GM23338 (cell line): ENCODE results near the gene ACOX3. TPM values are rescaled to one million over a fixed set of nuclear protein-coding genes. Genes with fewer than 3 reads are reported as not detected.

Source experiments
- ATAC-seq: fragments of 200-7000 bp; cut with Tn5 transposase; 3 replicates; pipeline ENCODE4 v1.9.1; 2020
- DNase-seq: peaks from one replicate; pipeline ENCODE4 v3.0.0-alpha.2; 2015; ENCODE audit warnings: low spot score
- H2AFZ ChIP-seq: fragments of 200-600 bp; sonication (generic); 2 replicates; pipeline ENCODE4 v1.8.0; 2016; ENCODE audit warnings: antibody characterized with exemption, mild to moderate bottlenecking, moderate library complexity
- H3F3A ChIP-seq: fragments of 200-600 bp; sonication (generic); replicated peaks from 2 replicates; pipeline ENCODE4 v1.8.0; 2017; ENCODE audit warnings: antibody characterized with exemption, mixed run types, low read depth
- H3K27ac ChIP-seq: fragments of 200-600 bp; sonication (generic); 2 replicates; pipeline ENCODE4 v1.6.1; 2016; ENCODE audit warnings: low read depth
- H3K27me3 ChIP-seq: fragments of 200-600 bp; sonication (generic); 2 replicates; pipeline ENCODE4 v1.8.0; 2016; ENCODE audit warnings: mild to moderate bottlenecking, mixed run types, moderate library complexity; ENCODE audit not compliant: insufficient read depth
- H3K36me3 ChIP-seq: fragments of 200-600 bp; sonication (generic); 2 replicates; pipeline ENCODE4 v1.8.0; 2016; ENCODE audit warnings: mild to moderate bottlenecking; ENCODE audit not compliant: insufficient read depth
- H3K4me1 ChIP-seq: fragments of 200-600 bp; sonication (generic); 2 replicates; pipeline ENCODE4 v1.8.0; 2016; ENCODE audit warnings: mild to moderate bottlenecking, moderate library complexity; ENCODE audit not compliant: insufficient read depth
- H3K4me2 ChIP-seq: fragments of 200-600 bp; sonication (generic); 2 replicates; pipeline ENCODE4 v1.7.1; 2017; ENCODE audit warnings: mixed run types
- H3K4me3 ChIP-seq: fragments of 200-600 bp; sonication (generic); 2 replicates; pipeline ENCODE4 v1.6.1; 2016; ENCODE audit warnings: mixed run types
- H3K79me2 ChIP-seq: fragments of 200-600 bp; sonication (generic); replicated peaks from 2 replicates; pipeline ENCODE4 v1.8.0; 2017; ENCODE audit warnings: mild to moderate bottlenecking; ENCODE audit not compliant: insufficient read depth
- H3K9me2 ChIP-seq: fragments of 200-600 bp; sonication (generic); 2 replicates; pipeline ENCODE4 v1.8.0; 2017; ENCODE audit not compliant: insufficient read depth
- H4K20me1 ChIP-seq: fragments of 200-600 bp; sonication (generic); replicated peaks from 2 replicates; pipeline ENCODE4 v1.8.0; 2017; ENCODE audit warnings: mild to moderate bottlenecking; ENCODE audit not compliant: insufficient read depth
- H3K27ac Mint-ChIP-seq: 2 replicates; pipeline ENCODE4 v1.8.0; 2020; ENCODE audit warnings: inconsistent platforms, mild to moderate bottlenecking, moderate library complexity, mixed read lengths
- H3K27me3 Mint-ChIP-seq: 3 replicates; pipeline ENCODE4 v1.8.0; 2022; ENCODE audit warnings: low read depth, mild to moderate bottlenecking, moderate library complexity, mixed read lengths, inconsistent platforms; ENCODE audit not compliant: insufficient read depth, poor library complexity
- H3K36me3 Mint-ChIP-seq: 3 replicates; pipeline ENCODE4 v1.8.0; 2021; ENCODE audit warnings: low read depth, mild to moderate bottlenecking, inconsistent platforms, moderate library complexity, mixed read lengths
- H3K4me1 Mint-ChIP-seq: 3 replicates; pipeline ENCODE4 v1.8.0; 2020; ENCODE audit warnings: mild to moderate bottlenecking, inconsistent platforms, mixed read lengths
- H3K4me3 Mint-ChIP-seq: 3 replicates; pipeline ENCODE4 v1.8.0; 2021; ENCODE audit warnings: moderate library complexity, mild to moderate bottlenecking, inconsistent platforms, mixed read lengths
- H3K9me3 Mint-ChIP-seq: 3 replicates; pipeline ENCODE4 v1.8.0; 2020; ENCODE audit warnings: moderate library complexity, mild to moderate bottlenecking, inconsistent platforms, mixed read lengths
- CREB1 ChIP-seq: fragments of 250-450 bp; sonication (Bioruptor Pico); IDR thresholded peaks from 2 replicates; pipeline ENCODE4 v1.5.0; 2020; ENCODE audit warnings: low read depth, mild to moderate bottlenecking, moderate library complexity
- EZH2 ChIP-seq: fragments of 200-600 bp; sonication (generic); IDR thresholded peaks from one replicate; pipeline ENCODE4 v1.8.0; 2017; ENCODE audit warnings: antibody characterized with exemption, mild to moderate bottlenecking, low read depth; ENCODE audit not compliant: unreplicated experiment
- EZH2phosphoT487 ChIP-seq: fragments of 200-600 bp; sonication (generic); IDR thresholded peaks from one replicate; pipeline ENCODE4 v1.8.1; 2018; ENCODE audit warnings: antibody characterized with exemption; ENCODE audit not compliant: unreplicated experiment
- JUNB ChIP-seq: IDR thresholded peaks from one replicate; pipeline ENCODE4 v1.6.1; 2016; ENCODE audit warnings: antibody characterized with exemption; ENCODE audit not compliant: unreplicated experiment
- NANOG ChIP-seq: IDR thresholded peaks from 2 replicates; pipeline ENCODE4 v1.6.1; 2016; ENCODE audit warnings: antibody characterized with exemption, borderline replicate concordance
- POLR2AphosphoS5 ChIP-seq: IDR thresholded peaks from 2 replicates; pipeline ENCODE4 v1.6.1; 2016; ENCODE audit warnings: antibody characterized with exemption, low read depth
- STAT1 ChIP-seq: IDR thresholded peaks from one replicate; pipeline ENCODE4 v1.6.1; 2016; ENCODE audit warnings: antibody characterized with exemption; ENCODE audit not compliant: unreplicated experiment
- ZNF114 ChIP-seq: fragments of 250-450 bp; sonication (Bioruptor Pico); IDR thresholded peaks from 2 replicates; pipeline ENCODE4 v1.5.0; 2020; ENCODE audit warnings: mild to moderate bottlenecking, moderate library complexity
- ZNF331 ChIP-seq: fragments of 250-450 bp; sonication (Bioruptor Pico); IDR thresholded peaks from 2 replicates; pipeline ENCODE4 v1.5.0; 2020; ENCODE audit warnings: low read depth, mild to moderate bottlenecking, moderate library complexity
- polyA plus RNA-seq: library from polyadenylated mRNA; unstranded; fragments of >200 nt; fragmentation: Nextera tagmentation; extraction: Ambion mirVana; gene quantifications from 2 replicates; pipeline ENCODE4 v1.2.1, GENCODE V29; 2016
- total RNA-seq: library from RNA; depleted of rRNA; stranded (reverse); fragments of >200 nt; shearing (Covaris generic); gene quantifications from 2 replicates; pipeline ENCODE4 v1.2.3, GENCODE V29; 2014
- TF ChIP-seq, protein P1 (sequence below): IDR thresholded peaks from one replicate; pipeline ENCODE4 v1.6.1; 2018; ENCODE audit warnings: antibody characterized with exemption; ENCODE audit not compliant: unreplicated experiment
- TF ChIP-seq, protein P2 (sequence below): fragments of 250-450 bp; sonication (Bioruptor Pico); IDR thresholded peaks from 2 replicates; pipeline ENCODE4 v1.5.0; 2020; ENCODE audit warnings: mild to moderate bottlenecking, moderate library complexity
- TF ChIP-seq, protein P3 (sequence below), 2 experiments: fragments of 200-600 bp in 1 of 2; sonication (generic) in 1 of 2; conservative IDR thresholded peaks; 2 replicates each; pipeline versions ENCODE4 v1.5.1 to v1.6.1; 2016 to 2017; ENCODE audit warnings: antibody characterized with exemption in 2 of 2, low read depth in 2 of 2, mild to moderate bottlenecking in 2 of 2, moderate library complexity in 1 of 2
- TF ChIP-seq, protein P4 (sequence below): IDR thresholded peaks from 2 replicates; pipeline ENCODE4 v1.6.1; 2016; ENCODE audit warnings: antibody characterized with exemption

The ACOX3 gene
- total and polyA plus RNA-seq, 2 experiments from 2014 or later: 6.4 to 17.2 TPM

DNA sequence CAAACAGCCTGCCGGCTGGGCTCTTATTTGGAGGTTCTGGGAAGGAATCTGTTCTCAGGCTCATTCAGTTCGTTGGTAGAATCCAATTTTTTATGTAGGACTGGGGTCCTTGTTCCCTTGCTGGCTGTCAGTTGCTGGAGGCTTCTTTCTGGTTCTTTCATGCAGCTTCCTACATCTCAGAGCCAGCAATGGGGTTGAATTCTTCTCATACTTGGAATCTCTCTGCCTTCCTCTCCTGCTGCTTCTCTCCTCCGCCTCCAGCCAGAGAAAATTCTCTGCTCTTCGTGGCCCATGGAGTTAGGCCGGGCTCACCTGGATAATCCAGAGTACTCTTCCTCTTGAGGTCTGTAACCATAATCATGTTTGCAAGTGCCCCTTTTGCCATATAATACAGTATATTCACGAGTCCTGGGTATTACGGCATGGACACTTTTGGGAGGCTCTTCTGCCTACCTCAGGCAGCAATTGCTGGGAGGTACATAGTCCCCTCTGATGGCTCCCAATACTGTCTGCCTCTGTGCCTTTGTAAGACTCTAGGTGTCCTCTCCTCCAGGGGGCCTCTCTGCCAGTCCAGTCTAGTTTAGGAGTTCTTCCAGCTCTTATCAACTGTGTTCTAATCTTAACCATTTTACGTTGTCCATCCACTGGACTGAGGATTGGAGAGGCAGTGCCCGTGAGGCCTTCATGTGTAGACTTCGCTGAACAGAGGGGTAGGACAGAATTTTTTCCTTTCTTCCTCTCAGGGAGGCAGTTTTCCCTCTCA, 2.3 kb upstream of the ACOX3 start:
- no peaks in the 10 kb centered on the region for H3K27me3 ChIP-seq
- peak overlapping the region; percentile 98 for H3K4me2 ChIP-seq
- H3K9me3 Mint-ChIP-seq: peaks cover 15% of the 10 kb centered on the region
- peak overlapping the region; percentile 58; the same call in 1 of the 2 replicates for H3K4me3 ChIP-seq
- DNase-seq: peak; percentile 30
- H3K4me1 ChIP-seq: peaks cover 18% of the 10 kb centered on the region
- no peak overlapping the region for H3K27ac ChIP-seq
- peaks cover 67% of the 10 kb centered on the region for H3K79me2 ChIP-seq
- H3K4me1 Mint-ChIP-seq: peaks cover 34% of the 10 kb centered on the region
- no peak overlapping the region for H3K27ac Mint-ChIP-seq
- ATAC-seq: no peak
- peaks cover 11% of the 10 kb centered on the region for H3K27me3 Mint-ChIP-seq
- H3F3A ChIP-seq: no peaks in the 10 kb centered on the region
- H2AFZ ChIP-seq: no peak overlapping the region
- peaks cover 8% of the 10 kb centered on the region; the same call in 1 of the 3 replicates for H3K36me3 Mint-ChIP-seq
- H3K4me3 Mint-ChIP-seq: peak overlapping the region; percentile 84
- H3K36me3 ChIP-seq: no peaks in the 10 kb centered on the region
- TF ChIP-seq POLR2AphosphoS5: no peak
- TF ChIP-seq, protein P1, sequence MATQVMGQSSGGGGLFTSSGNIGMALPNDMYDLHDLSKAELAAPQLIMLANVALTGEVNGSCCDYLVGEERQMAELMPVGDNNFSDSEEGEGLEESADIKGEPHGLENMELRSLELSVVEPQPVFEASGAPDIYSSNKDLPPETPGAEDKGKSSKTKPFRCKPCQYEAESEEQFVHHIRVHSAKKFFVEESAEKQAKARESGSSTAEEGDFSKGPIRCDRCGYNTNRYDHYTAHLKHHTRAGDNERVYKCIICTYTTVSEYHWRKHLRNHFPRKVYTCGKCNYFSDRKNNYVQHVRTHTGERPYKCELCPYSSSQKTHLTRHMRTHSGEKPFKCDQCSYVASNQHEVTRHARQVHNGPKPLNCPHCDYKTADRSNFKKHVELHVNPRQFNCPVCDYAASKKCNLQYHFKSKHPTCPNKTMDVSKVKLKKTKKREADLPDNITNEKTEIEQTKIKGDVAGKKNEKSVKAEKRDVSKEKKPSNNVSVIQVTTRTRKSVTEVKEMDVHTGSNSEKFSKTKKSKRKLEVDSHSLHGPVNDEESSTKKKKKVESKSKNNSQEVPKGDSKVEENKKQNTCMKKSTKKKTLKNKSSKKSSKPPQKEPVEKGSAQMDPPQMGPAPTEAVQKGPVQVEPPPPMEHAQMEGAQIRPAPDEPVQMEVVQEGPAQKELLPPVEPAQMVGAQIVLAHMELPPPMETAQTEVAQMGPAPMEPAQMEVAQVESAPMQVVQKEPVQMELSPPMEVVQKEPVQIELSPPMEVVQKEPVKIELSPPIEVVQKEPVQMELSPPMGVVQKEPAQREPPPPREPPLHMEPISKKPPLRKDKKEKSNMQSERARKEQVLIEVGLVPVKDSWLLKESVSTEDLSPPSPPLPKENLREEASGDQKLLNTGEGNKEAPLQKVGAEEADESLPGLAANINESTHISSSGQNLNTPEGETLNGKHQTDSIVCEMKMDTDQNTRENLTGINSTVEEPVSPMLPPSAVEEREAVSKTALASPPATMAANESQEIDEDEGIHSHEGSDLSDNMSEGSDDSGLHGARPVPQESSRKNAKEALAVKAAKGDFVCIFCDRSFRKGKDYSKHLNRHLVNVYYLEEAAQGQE: no peak
- TF ChIP-seq ZNF331 (CRISPR knock-in tag): no peak
- TF ChIP-seq, protein P2, sequence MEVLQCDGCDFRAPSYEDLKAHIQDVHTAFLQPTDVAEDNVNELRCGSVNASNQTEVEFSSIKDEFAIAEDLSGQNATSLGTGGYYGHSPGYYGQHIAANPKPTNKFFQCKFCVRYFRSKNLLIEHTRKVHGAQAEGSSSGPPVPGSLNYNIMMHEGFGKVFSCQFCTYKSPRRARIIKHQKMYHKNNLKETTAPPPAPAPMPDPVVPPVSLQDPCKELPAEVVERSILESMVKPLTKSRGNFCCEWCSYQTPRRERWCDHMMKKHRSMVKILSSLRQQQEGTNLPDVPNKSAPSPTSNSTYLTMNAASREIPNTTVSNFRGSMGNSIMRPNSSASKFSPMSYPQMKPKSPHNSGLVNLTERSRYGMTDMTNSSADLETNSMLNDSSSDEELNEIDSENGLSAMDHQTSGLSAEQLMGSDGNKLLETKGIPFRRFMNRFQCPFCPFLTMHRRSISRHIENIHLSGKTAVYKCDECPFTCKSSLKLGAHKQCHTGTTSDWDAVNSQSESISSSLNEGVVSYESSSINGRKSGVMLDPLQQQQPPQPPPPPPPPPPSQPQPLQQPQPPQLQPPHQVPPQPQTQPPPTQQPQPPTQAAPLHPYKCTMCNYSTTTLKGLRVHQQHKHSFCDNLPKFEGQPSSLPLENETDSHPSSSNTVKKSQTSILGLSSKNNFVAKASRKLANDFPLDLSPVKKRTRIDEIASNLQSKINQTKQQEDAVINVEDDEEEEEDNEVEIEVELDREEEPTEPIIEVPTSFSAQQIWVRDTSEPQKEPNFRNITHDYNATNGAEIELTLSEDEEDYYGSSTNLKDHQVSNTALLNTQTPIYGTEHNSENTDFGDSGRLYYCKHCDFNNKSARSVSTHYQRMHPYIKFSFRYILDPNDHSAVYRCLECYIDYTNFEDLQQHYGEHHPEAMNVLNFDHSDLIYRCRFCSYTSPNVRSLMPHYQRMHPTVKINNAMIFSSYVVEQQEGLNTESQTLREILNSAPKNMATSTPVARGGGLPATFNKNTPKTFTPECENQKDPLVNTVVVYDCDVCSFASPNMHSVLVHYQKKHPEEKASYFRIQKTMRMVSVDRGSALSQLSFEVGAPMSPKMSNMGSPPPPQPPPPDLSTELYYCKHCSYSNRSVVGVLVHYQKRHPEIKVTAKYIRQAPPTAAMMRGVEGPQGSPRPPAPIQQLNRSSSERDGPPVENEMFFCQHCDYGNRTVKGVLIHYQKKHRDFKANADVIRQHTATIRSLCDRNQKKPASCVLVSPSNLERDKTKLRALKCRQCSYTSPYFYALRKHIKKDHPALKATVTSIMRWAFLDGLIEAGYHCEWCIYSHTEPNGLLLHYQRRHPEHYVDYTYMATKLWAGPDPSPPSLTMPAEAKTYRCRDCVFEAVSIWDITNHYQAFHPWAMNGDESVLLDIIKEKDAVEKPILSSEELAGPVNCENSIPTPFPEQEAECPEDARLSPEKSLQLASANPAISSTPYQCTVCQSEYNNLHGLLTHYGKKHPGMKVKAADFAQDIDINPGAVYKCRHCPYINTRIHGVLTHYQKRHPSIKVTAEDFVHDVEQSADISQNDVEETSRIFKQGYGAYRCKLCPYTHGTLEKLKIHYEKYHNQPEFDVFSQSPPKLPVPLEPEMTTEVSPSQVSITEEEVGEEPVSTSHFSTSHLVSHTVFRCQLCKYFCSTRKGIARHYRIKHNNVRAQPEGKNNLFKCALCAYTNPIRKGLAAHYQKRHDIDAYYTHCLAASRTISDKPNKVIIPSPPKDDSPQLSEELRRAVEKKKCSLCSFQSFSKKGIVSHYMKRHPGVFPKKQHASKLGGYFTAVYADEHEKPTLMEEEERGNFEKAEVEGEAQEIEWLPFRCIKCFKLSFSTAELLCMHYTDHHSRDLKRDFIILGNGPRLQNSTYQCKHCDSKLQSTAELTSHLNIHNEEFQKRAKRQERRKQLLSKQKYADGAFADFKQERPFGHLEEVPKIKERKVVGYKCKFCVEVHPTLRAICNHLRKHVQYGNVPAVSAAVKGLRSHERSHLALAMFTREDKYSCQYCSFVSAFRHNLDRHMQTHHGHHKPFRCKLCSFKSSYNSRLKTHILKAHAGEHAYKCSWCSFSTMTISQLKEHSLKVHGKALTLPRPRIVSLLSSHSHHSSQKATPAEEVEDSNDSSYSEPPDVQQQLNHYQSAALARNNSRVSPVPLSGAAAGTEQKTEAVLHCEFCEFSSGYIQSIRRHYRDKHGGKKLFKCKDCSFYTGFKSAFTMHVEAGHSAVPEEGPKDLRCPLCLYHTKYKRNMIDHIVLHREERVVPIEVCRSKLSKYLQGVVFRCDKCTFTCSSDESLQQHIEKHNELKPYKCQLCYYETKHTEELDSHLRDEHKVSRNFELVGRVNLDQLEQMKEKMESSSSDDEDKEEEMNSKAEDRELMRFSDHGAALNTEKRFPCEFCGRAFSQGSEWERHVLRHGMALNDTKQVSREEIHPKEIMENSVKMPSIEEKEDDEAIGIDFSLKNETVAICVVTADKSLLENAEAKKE (CRISPR knock-in tag): no peak
- no peak for TF ChIP-seq STAT1
- no peak for TF ChIP-seq CREB1 (CRISPR knock-in tag)
- TF ChIP-seq NANOG: no peak
- TF ChIP-seq, protein P3, sequence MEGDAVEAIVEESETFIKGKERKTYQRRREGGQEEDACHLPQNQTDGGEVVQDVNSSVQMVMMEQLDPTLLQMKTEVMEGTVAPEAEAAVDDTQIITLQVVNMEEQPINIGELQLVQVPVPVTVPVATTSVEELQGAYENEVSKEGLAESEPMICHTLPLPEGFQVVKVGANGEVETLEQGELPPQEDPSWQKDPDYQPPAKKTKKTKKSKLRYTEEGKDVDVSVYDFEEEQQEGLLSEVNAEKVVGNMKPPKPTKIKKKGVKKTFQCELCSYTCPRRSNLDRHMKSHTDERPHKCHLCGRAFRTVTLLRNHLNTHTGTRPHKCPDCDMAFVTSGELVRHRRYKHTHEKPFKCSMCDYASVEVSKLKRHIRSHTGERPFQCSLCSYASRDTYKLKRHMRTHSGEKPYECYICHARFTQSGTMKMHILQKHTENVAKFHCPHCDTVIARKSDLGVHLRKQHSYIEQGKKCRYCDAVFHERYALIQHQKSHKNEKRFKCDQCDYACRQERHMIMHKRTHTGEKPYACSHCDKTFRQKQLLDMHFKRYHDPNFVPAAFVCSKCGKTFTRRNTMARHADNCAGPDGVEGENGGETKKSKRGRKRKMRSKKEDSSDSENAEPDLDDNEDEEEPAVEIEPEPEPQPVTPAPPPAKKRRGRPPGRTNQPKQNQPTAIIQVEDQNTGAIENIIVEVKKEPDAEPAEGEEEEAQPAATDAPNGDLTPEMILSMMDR (conservative IDR thresholded peaks at IDR 0.05; ENCODE audit: low read depth in 2 of 2): no peak
- no peak for TF ChIP-seq EZH2phosphoT487
- TF ChIP-seq, protein P4, sequence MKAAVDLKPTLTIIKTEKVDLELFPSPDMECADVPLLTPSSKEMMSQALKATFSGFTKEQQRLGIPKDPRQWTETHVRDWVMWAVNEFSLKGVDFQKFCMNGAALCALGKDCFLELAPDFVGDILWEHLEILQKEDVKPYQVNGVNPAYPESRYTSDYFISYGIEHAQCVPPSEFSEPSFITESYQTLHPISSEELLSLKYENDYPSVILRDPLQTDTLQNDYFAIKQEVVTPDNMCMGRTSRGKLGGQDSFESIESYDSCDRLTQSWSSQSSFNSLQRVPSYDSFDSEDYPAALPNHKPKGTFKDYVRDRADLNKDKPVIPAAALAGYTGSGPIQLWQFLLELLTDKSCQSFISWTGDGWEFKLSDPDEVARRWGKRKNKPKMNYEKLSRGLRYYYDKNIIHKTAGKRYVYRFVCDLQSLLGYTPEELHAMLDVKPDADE: no peak
- no peak for TF ChIP-seq ZNF114 (CRISPR knock-in tag)
- no peak for TF ChIP-seq EZH2
- TF ChIP-seq JUNB: no peak
- H3K9me2 ChIP-seq: no peaks in the 10 kb centered on the region
- peaks cover 32% of the 10 kb centered on the region for H4K20me1 ChIP-seq
